B cell (primary cell): Measurements from ENCODE around the gene NUP210L. TPM values are rescaled to one million over a fixed set of nuclear protein-coding genes. Genes with fewer than 3 reads are reported as not detected.

ENCODE experiments used
- ATAC-seq: fragments of 200-7000 bp; cut with Tn5 transposase; one replicate; pipeline ENCODE4 v1.10.0; 2021; ENCODE audit warnings: low read depth, mild to moderate bottlenecking, moderate number of reproducible peaks, moderate library complexity
- CTCF ChIA-PET: fragments of 350-600 bp; sonication (Branson Sonifier 250); formaldehyde crosslinking; loops from one replicate; lab custom pipeline; 2021; ENCODE audit warnings: antibody characterized with exemption, inconsistent platforms; lab: Charles Lee
- POLR2A ChIA-PET: fragments of 350-600 bp; sonication (Branson Sonifier 250); formaldehyde crosslinking; loops from one replicate; lab custom pipeline; 2021; ENCODE audit warnings: antibody characterized with exemption; lab: Charles Lee
- DNase-seq: peaks from one replicate; pipeline ENCODE4 v3.0.0; 2013
- H2AFZ ChIP-seq: 2 replicates; pipeline ENCODE4 v1.6.1; 2012; ENCODE audit warnings: mild to moderate bottlenecking, low read depth, low read length; ENCODE audit not compliant: insufficient read depth, poor library complexity, severe bottlenecking
- H3K27ac ChIP-seq, 2 donors: 1 replicate in 1 of 2; 2 replicates in 1 of 2; pipeline ENCODE4 v1.5.1; 2012 to 2013; ENCODE audit warnings: low read length in 2 of 2, mild to moderate bottlenecking in 2 of 2, moderate library complexity in 1 of 2
- H3K27me3 ChIP-seq, 4 experiments: fragments of 200-600 bp in 1 of 4; sonication (generic) in 1 of 4; replicated peaks in 1 of 4; 1 replicate in 2 of 4; 2 replicates in 2 of 4; pipeline versions ENCODE4 v1.6.1 to v1.7.0; 2013 to 2016; ENCODE audit warnings: low read length in 3 of 4, mild to moderate bottlenecking in 2 of 4, mixed read lengths in 1 of 4, moderate library complexity in 1 of 4; ENCODE audit not compliant: insufficient read depth in 4 of 4, control insufficient read depth in 3 of 4; ENCODE audit errors: control extremely low read depth in 1 of 4
- H3K36me3 ChIP-seq, 2 experiments: replicated peaks in 1 of 2; 1 replicate in 1 of 2; 2 replicates in 1 of 2; pipeline versions ENCODE4 v1.6.1 to v1.7.1; 2013; ENCODE audit warnings: low read length in 1 of 2; ENCODE audit not compliant: insufficient read depth in 2 of 2, control insufficient read depth in 1 of 2; ENCODE audit errors: control extremely low read depth in 1 of 2, extremely low read depth in 1 of 2
- H3K4me1 ChIP-seq, 2 donors: fragments of 200-600 bp in 1 of 2; sonication (generic) in 1 of 2; 1 replicate in 1 of 2; 2 replicates in 1 of 2; pipeline versions ENCODE4 v1.5.1 to v1.6.1; 2013 to 2017; ENCODE audit warnings: low read length in 2 of 2; ENCODE audit not compliant: control insufficient read depth in 2 of 2, insufficient read depth in 2 of 2
- H3K4me2 ChIP-seq: replicated peaks from 2 replicates; pipeline ENCODE3; 2012; ENCODE audit warnings: mild to moderate bottlenecking, low read depth, low read length; ENCODE audit not compliant: poor library complexity, severe bottlenecking
- H3K4me3 ChIP-seq, 5 experiments: fragments of 200-600 bp in 1 of 5; sonication (generic) in 1 of 5; 1 replicate in 3 of 5; 2 replicates in 2 of 5; pipeline versions ENCODE4 v1.5.1 to v1.7.0; 2011 to 2016; ENCODE audit warnings: low read length in 4 of 5, mild to moderate bottlenecking in 4 of 5, low read depth in 2 of 5, control low read depth in 1 of 5, moderate library complexity in 1 of 5; ENCODE audit not compliant: insufficient read depth in 1 of 5; ENCODE audit errors: control extremely low read depth in 1 of 5, extremely low read depth in 1 of 5
- H3K79me2 ChIP-seq: fragments of 200-600 bp; sonication (generic); one replicate; pipeline ENCODE4 v1.6.0; 2016; ENCODE audit warnings: low read length; ENCODE audit not compliant: control insufficient read depth, insufficient read depth
- H3K9ac ChIP-seq: fragments of 200-600 bp; sonication (generic); 2 replicates; pipeline ENCODE4 v1.6.1; 2017; ENCODE audit warnings: mild to moderate bottlenecking, low read length, moderate library complexity
- H3K9me3 ChIP-seq, 3 donors: one replicate each; pipeline versions ENCODE4 v1.6.1 to v1.7.1; 2013; ENCODE audit warnings: low read length in 2 of 3; ENCODE audit not compliant: control insufficient read depth in 2 of 3, insufficient read depth in 1 of 3; ENCODE audit errors: control extremely low read depth in 1 of 3
- H4K20me1 ChIP-seq: 2 replicates; pipeline ENCODE4 v1.6.0; 2012; ENCODE audit warnings: mild to moderate bottlenecking, low read length; ENCODE audit not compliant: insufficient read depth, control insufficient read depth, poor library complexity, severe bottlenecking
- H3K27ac Mint-ChIP-seq: one replicate; pipeline ENCODE4 v1.8.0; 2021; ENCODE audit warnings: mixed read lengths
- H3K27me3 Mint-ChIP-seq: one replicate; pipeline ENCODE4 v1.8.0; 2021; ENCODE audit warnings: mixed read lengths
- H3K4me1 Mint-ChIP-seq: one replicate; pipeline ENCODE4 v1.8.0; 2021; ENCODE audit warnings: mixed read lengths
- H3K4me3 Mint-ChIP-seq: one replicate; pipeline ENCODE4 v1.8.0; 2021; ENCODE audit warnings: mixed read lengths
- H3K9me3 Mint-ChIP-seq: one replicate; pipeline ENCODE4 v1.8.0; 2022; ENCODE audit warnings: mixed read lengths; ENCODE audit not compliant: insufficient read depth
- CTCF ChIP-seq: fragments of 200-600 bp; IDR thresholded peaks from one replicate; pipeline ENCODE4 v1.8.0; 2022; ENCODE audit warnings: antibody characterized with exemption, mild to moderate bottlenecking
- EZH2 ChIP-seq: IDR thresholded peaks from 2 replicates; pipeline ENCODE4 v1.6.1; 2012; ENCODE audit warnings: borderline replicate concordance, low read depth, mild to moderate bottlenecking, moderate library complexity, low read length; ENCODE audit not compliant: insufficient read depth, poor library complexity, severe bottlenecking
- WGBS: methylation state at CpG from one replicate; pipeline ENCODE4 v1.1.5; 2013; ENCODE audit warnings: missing lambda C conversion rate; ENCODE audit not compliant: insufficient coverage; 5-methylcytosine and 5-hydroxymethylcytosine counted together
- intact Hi-C: fragments of 100-400 bp; cut with micrococcal nuclease; formaldehyde crosslinking; loops from one replicate; pipeline ENCODE4 v1.10.0; 2022
- polyA plus RNA-seq: library from polyadenylated mRNA; depleted of rRNA; stranded (reverse); fragments of >200 nt; gene quantifications from 2 replicates; pipeline ENCODE4 v1.2.3, GENCODE V29; 2012
- total RNA-seq, 2 donors: library from RNA; stranded (reverse); fragments of 120-200 nt in 1 of 2; gene quantifications; 1 replicate in 1 of 2; 2 replicates in 1 of 2; pipeline versions ENCODE4 v1.2.3 to v1.2.4, GENCODE V29; 2013 to 2022

The NUP210L gene
- total and polyA plus RNA-seq, 2 donors (not counting 1 experiment from before 2014, with no cell fraction given) = 0.04 to 0.20 TPM

DNA sequence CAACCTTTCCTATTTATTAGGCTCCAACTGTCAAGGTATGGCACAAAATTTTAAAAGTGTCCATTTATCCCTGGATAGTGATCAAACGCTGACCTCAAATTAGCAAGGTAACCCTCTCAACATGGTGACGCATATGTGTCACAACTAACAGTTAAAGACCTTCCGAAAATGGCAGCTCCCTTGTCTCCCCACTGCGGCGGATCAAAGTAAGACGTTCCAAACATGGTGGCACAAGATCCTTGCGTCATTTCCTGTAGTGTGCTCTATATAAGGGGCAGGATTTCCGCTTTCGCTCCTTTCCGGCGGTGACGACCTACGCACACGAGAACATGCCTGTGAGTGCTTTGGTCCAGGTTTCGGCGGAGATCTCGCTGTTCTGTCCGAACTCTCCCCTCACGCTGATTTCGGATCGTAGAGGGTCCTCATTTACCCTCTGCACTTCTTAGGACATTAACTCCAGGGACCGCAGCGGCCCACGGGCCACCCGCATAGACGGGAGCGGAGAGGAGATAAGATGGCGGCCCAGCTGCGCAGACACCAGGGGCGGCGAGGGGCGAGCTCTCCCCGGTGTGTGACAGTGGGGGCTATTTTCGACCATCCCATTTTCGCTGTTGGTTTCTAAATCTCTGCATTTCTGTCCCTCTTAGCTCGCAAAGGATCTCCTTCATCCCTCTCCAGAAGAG is 164.3 kb downstream of the NUP210L start, which contains the start of gene RPS27:
Gene RPS27 (plus strand): TSS at position 295 of the 683 bp plus-strand sequence. CDS start 35 bp downstream, at position 330.
- Mint-ChIP-seq H3K27me3 (no peaks in the 10 kb centered on the region), H3K4me1 (peaks cover 41% of the 10 kb centered on the region), H3K27ac (peak within 1 kb of the TSS; percentile 99), H3K4me3 (peak within 1 kb of the TSS; percentile 97), H3K9me3 (no peaks in the 10 kb centered on the region)
- CTCF ChIA-PET = interaction anchor here (0.5 to 2.3 kb wide), 10 partner anchors 12 to 480 kb away, joined by 3 to 9 read pairs (median 5); partner anchors contain the start of genes CREB3L4, DENND4B and JTB
- peak within 1 kb of the TSS; percentile 62 for H2AFZ ChIP-seq
- H3K27me3 ChIP-seq = no peaks in the 10 kb centered on the region
- H3K4me1 ChIP-seq = peaks cover 38 to 51% of the 10 kb centered on the region in 2 donors
- peak within 1 kb of the TSS; percentile 77 for H3K4me2 ChIP-seq
- H3K9ac ChIP-seq = peak within 1 kb of the TSS; percentile 92
- WGBS = 1% methylated on average over 21 of the region's 36 CpGs
- TF ChIP-seq CTCF (no peak), EZH2 (no peak)
- DNase-seq (peak; percentile 97), ATAC-seq (peak; percentile 84)
- peaks cover 29% of the 10 kb centered on the region for H3K79me2 ChIP-seq
- peak within 1 kb of the TSS; percentile 84 to 100 (median 94) for H3K4me3 ChIP-seq
- H3K36me3 ChIP-seq = peaks cover 12 to 34% of the 10 kb centered on the region in 2 experiments
- intact Hi-C loops = loop anchor here (1.0 to 5.0 kb wide), 7 partner anchors 13 to 333 kb away; partner anchors contain the start of genes CRTC2, DENND4B, HAX1 and INTS3
- H3K9me3 ChIP-seq = no peaks in the 10 kb centered on the region
- H4K20me1 ChIP-seq = no peaks in the 10 kb centered on the region
- POLR2A ChIA-PET = interaction anchor here (0.5 to 3.4 kb wide), 32 partner anchors 13 to 1941 kb away, joined by 3 to 38 read pairs (median 5); partner anchors contain the start of genes CHTOP, CLK2, CREB3L4 and CRTC2
- H3K27ac ChIP-seq = peak within 1 kb of the TSS; percentile 93 to 96
